Right renal cortex interstitium (tissue), 3 donors: ENCODE data around the gene ALDH5A1. TPM values are rescaled to one million over a fixed set of nuclear protein-coding genes. Genes with fewer than 3 reads are reported as not detected.

Experiments
- DNase-seq, 3 donors: peaks; one replicate each; pipeline ENCODE4 v3.0.0-alpha.2; 2013; ENCODE audit warnings: low read depth in 3 of 3, low spot score in 2 of 3
- polyA plus RNA-seq, 3 donors: library from polyadenylated mRNA; unstranded; fragments of 120-200 nt; gene quantifications; one replicate each; pipeline ENCODE4 v1.2.1, GENCODE V29; 2013; ENCODE audit not compliant: insufficient read length in 3 of 3

The ALDH5A1 gene
- polyA plus RNA-seq, 3 donors, result 27.7 to 30.0 (median 28.7) TPM

- DNase-seq, result no peak
These were observed 69.3 kb downstream of the ALDH5A1 start for GRCh38 chr6:24564081-24564480.

GRCh38 chr6:24565196-24565595 is 70.4 kb downstream of the ALDH5A1 start:
- no peak for DNase-seq

GRCh38 chr6:24566020-24566767 is 71.4 kb downstream of the ALDH5A1 start:
- DNase-seq, result no peak

GRCh38 chr6:24568683-24569082 is 73.9 kb downstream of the ALDH5A1 start:
- DNase-seq, result no peak

GRCh38 chr6:24569811-24570210 is 75.0 kb downstream of the ALDH5A1 start:
- no peak for DNase-seq

- DNase-seq, result no peak
These were observed 76.6 kb downstream of the ALDH5A1 start for GRCh38 chr6:24571361-24571760.

GRCh38 chr6:24574809-24575208 is 80.0 kb downstream of the ALDH5A1 start:
- DNase-seq, result no peak

GRCh38 chr6:24576447-24576846 is 81.7 kb downstream of the ALDH5A1 start:
- no peak for DNase-seq

GRCh38 chr6:24581084-24581669 is 86.4 kb downstream of the ALDH5A1 start:
- peak; percentile 40 to 56 (median 46) for DNase-seq

GRCh38 chr6:24583463-24584381 is 89.0 kb downstream of the ALDH5A1 start:
- DNase-seq, result peak in 2 of 3 donors; percentile 51 to 63

GRCh38 chr6:24584382-24584720 is 89.6 kb downstream of the ALDH5A1 start:
- no peak for DNase-seq

Other genes with a start within 250 kb of the ALDH5A1 start
- 100 to 1,000 TPM; 122 to 132 (median 128) TPM for gene DCDC2, start 136.9 kb upstream of the ALDH5A1 start, polyA plus RNA-seq
- gene MRS2, start 92.0 kb upstream of the ALDH5A1 start, polyA plus RNA-seq, result 10 to 100 TPM; 38.4 to 41.3 (median 41.2) TPM
- gene GPLD1, start 5.4 kb upstream of the ALDH5A1 start, polyA plus RNA-seq, result 1 to 10 TPM; 2.6 to 4.1 (median 3.0) TPM
- gene KIAA0319, start 151.2 kb downstream of the ALDH5A1 start, polyA plus RNA-seq, result under 1 TPM; 0.25 to 0.33 (median 0.25) TPM
- gene TDP2, start 171.9 kb downstream of the ALDH5A1 start, polyA plus RNA-seq, result 10 to 100 TPM; 64.9 to 71.6 (median 65.2) TPM
- 10 to 100 TPM; 42.4 to 47.4 (median 45.1) TPM for gene ACOT13, start 172.1 kb downstream of the ALDH5A1 start, polyA plus RNA-seq
- gene C6orf62, start 224.2 kb downstream of the ALDH5A1 start, polyA plus RNA-seq, result 100 to 1,000 TPM; 143 to 153 (median 151) TPM